OCI-LY3 (cell line): ENCODE results near the gene CHAF1A.

Experiments
- CTCF ChIP-seq: fragments of 200-600, 300-600 bp; sonication (generic); IDR thresholded peaks from 2 replicates; pipeline ENCODE4 v1.5.1; 2014; ENCODE audit warnings: antibody characterized with exemption, low read length, low read depth
- EZH2phosphoT487 ChIP-seq: fragments of 200-600 bp; shearing (Covaris generic); IDR thresholded peaks from 2 replicates; pipeline ENCODE4 v1.6.1; 2018; ENCODE audit warnings: antibody characterized with exemption, mixed run types, low read depth

- TF ChIP-seq EZH2phosphoT487 (no peak), CTCF (no peak)
Measured at GRCh38 chr19:4401769-4402170, 670 bp upstream of the CHAF1A start.
